Astrocyte (in vitro differentiated cells and primary cell): ENCODE results near the gene KRTAP16-1. TPM values are rescaled to one million over a fixed set of nuclear protein-coding genes. Genes with fewer than 3 reads are reported as not detected.
"Not testable (repeated sequence)": the region's sequence is repeated elsewhere in the genome, so short reads cannot be mapped to it uniquely, and the experiment has no call there.

Experiments used
- DNase-seq: peaks from one replicate; pipeline ENCODE4 v3.0.0-alpha.2; 2010; ENCODE audit warnings: low read depth
- FAIRE-seq: peaks from 2 replicates; lab custom pipeline; 2011; peaks lifted over from hg19 to GRCh38; lab: Jason Lieb, UNC
- H2AFZ ChIP-seq: 2 replicates; pipeline ENCODE4 v1.6.0; 2012; ENCODE audit warnings: low read depth, low read length, inconsistent platforms
- H3K27ac ChIP-seq: 2 replicates; pipeline ENCODE4 v1.5.1; 2011; ENCODE audit warnings: low read depth, low read length, inconsistent platforms
- H3K27me3 ChIP-seq: 2 replicates; pipeline ENCODE4 v1.6.0; 2011; ENCODE audit warnings: low read length, inconsistent platforms; ENCODE audit not compliant: insufficient read depth
- H3K36me3 ChIP-seq: 2 replicates; pipeline ENCODE4 v1.5.1; 2011; ENCODE audit warnings: low read length, inconsistent platforms; ENCODE audit not compliant: insufficient read depth
- H3K4me1 ChIP-seq: 2 replicates; pipeline ENCODE4 v1.5.1; 2011; ENCODE audit warnings: low read length, inconsistent platforms; ENCODE audit not compliant: insufficient read depth
- H3K4me2 ChIP-seq: 2 replicates; pipeline ENCODE4 v1.6.0; 2012; ENCODE audit warnings: low read length, inconsistent platforms
- H3K4me3 ChIP-seq: 2 replicates; pipeline ENCODE4 v1.5.1; 2011; ENCODE audit warnings: low read depth, mild to moderate bottlenecking, low read length, inconsistent platforms; ENCODE audit not compliant: insufficient read depth
- H3K79me2 ChIP-seq: 2 replicates; pipeline ENCODE4 v1.6.0; 2012; ENCODE audit warnings: mild to moderate bottlenecking, low read length, inconsistent platforms; ENCODE audit not compliant: insufficient read depth
- H3K9ac ChIP-seq: 2 replicates; pipeline ENCODE4 v1.6.0; 2012; ENCODE audit warnings: mild to moderate bottlenecking, low read length, inconsistent platforms
- H3K9me3 ChIP-seq: 2 replicates; pipeline ENCODE4 v1.5.1; 2012; ENCODE audit warnings: low read depth, mild to moderate bottlenecking, low read length, inconsistent platforms; ENCODE audit not compliant: insufficient read depth
- H4K20me1 ChIP-seq: 2 replicates; pipeline ENCODE4 v1.6.0; 2012; ENCODE audit warnings: low read length, inconsistent platforms; ENCODE audit not compliant: insufficient read depth
- H3K27ac Mint-ChIP-seq: one replicate; pipeline ENCODE4 v1.8.0; 2021; ENCODE audit warnings: mild to moderate bottlenecking, mixed read lengths; ENCODE audit not compliant: unreplicated experiment
- H3K27me3 Mint-ChIP-seq: one replicate; pipeline ENCODE4 v1.8.0; 2021; ENCODE audit warnings: low read depth, mixed read lengths; ENCODE audit not compliant: unreplicated experiment
- H3K36me3 Mint-ChIP-seq: one replicate; pipeline ENCODE4 v1.8.0; 2021; ENCODE audit warnings: low read depth, mixed read lengths; ENCODE audit not compliant: unreplicated experiment
- H3K4me1 Mint-ChIP-seq: one replicate; pipeline ENCODE4 v1.8.0; 2021; ENCODE audit warnings: low read depth, mixed read lengths; ENCODE audit not compliant: unreplicated experiment
- H3K4me3 Mint-ChIP-seq: one replicate; pipeline ENCODE4 v1.8.0; 2021; ENCODE audit warnings: mild to moderate bottlenecking, moderate library complexity, mixed read lengths; ENCODE audit not compliant: unreplicated experiment
- H3K9me3 Mint-ChIP-seq: one replicate; pipeline ENCODE4 v1.8.0; 2021; ENCODE audit warnings: mild to moderate bottlenecking, mixed read lengths; ENCODE audit not compliant: unreplicated experiment
- EZH2 ChIP-seq: IDR thresholded peaks from 2 replicates; pipeline ENCODE4 v1.6.1; 2012; ENCODE audit warnings: mild to moderate bottlenecking, low read length, inconsistent platforms; ENCODE audit not compliant: insufficient read depth
- total RNA-seq: library from RNA; stranded (reverse); gene quantifications from 2 replicates; pipeline ENCODE4 v1.2.1, GENCODE V29; 2021
- TF ChIP-seq, protein P1 (sequence below): IDR thresholded peaks from 2 replicates; pipeline ENCODE4 v1.5.1; 2011; ENCODE audit warnings: low read depth, mild to moderate bottlenecking, inconsistent platforms, low read length, moderate library complexity; ENCODE audit not compliant: insufficient read depth

KRTAP16-1 gene
- total RNA-seq, 1 donor from 2014 or later = not detected

DNA sequence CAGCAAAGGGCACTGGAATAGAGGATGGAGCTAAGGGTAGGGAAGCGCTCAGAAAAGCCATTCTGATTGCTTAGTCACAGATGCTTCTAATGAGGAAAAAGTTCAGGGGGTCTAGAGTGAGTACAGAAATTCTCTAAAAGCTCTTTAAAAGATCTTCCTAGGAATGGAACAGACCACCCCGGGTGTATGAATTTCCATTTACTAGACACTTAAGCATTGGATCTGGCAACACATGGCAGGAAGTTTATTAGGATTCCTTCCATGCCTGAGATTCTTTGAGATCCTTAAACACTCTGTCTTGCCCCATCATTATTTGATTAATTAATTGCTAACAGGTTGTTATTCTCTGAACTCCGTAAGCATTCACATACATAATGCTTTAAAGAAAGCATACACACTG is 25.1 kb downstream of the KRTAP16-1 start:
- H3K36me3 ChIP-seq = no peaks in the 10 kb centered on the region
- H4K20me1 ChIP-seq = no peaks in the 10 kb centered on the region
- no peaks in the 10 kb centered on the region for H3K4me1 ChIP-seq
- Mint-ChIP-seq H3K4me1 (peaks cover 17% of the 10 kb centered on the region), H3K4me3 (no peak overlapping the region), H3K36me3 (no peaks in the 10 kb centered on the region), H3K27ac (no peak overlapping the region), H3K27me3 (no peaks in the 10 kb centered on the region), H3K9me3 (no peaks in the 10 kb centered on the region)
- H3K9ac ChIP-seq = no peak overlapping the region
- H3K27ac ChIP-seq = no peak overlapping the region
- H3K9me3 ChIP-seq = no peaks in the 10 kb centered on the region
- no peaks in the 10 kb centered on the region for H3K27me3 ChIP-seq
- TF ChIP-seq EZH2 = no peak
- TF ChIP-seq, protein P1, sequence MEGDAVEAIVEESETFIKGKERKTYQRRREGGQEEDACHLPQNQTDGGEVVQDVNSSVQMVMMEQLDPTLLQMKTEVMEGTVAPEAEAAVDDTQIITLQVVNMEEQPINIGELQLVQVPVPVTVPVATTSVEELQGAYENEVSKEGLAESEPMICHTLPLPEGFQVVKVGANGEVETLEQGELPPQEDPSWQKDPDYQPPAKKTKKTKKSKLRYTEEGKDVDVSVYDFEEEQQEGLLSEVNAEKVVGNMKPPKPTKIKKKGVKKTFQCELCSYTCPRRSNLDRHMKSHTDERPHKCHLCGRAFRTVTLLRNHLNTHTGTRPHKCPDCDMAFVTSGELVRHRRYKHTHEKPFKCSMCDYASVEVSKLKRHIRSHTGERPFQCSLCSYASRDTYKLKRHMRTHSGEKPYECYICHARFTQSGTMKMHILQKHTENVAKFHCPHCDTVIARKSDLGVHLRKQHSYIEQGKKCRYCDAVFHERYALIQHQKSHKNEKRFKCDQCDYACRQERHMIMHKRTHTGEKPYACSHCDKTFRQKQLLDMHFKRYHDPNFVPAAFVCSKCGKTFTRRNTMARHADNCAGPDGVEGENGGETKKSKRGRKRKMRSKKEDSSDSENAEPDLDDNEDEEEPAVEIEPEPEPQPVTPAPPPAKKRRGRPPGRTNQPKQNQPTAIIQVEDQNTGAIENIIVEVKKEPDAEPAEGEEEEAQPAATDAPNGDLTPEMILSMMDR = no peak
- H3K79me2 ChIP-seq = no peaks in the 10 kb centered on the region
- DNase-seq (peak; percentile 61), FAIRE-seq (no peak)
- H3K4me2 ChIP-seq = no peak overlapping the region
- no peak overlapping the region for H2AFZ ChIP-seq
- H3K4me3 ChIP-seq = no peak overlapping the region

DNA sequence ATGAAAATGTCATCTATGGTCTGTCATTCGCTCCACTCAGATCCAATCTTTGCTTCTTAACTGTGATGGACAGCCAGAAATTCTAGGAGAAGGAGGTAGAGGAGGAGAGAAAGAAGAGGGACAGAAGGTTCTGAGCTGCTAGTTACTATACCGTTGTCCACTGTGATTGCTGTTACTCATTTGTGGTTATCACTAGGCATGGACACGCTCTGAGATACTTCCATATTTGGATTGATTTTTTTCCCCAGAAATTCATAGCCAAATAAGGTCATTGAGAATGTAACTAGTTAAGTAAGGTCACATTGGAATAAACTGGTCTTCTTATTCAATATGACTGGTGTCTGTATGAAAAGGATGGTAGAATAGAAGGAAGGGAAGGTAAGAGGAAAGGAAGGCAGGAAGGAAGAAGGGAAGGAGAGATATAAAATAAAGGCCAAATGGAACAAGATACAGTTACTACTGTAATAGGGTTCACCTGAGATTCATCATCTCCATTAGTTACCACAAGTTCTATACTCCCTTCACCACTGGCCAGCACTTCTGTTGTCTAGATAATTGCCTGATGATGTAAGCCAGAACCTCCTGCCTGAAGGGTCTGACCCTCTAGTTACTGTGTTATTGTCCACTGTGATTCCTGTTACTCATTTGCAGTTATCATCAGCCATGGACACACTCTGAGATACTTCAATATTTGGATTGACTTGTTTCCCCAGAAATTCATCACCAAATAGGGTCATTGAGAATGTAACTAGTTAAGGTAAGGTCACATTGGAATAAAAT is 30.7 kb downstream of the KRTAP16-1 start:
- H3K4me1 Mint-ChIP-seq = peaks cover 3% of the 10 kb centered on the region
- Histone ChIP-seq H4K20me1 (no peaks in the 10 kb centered on the region), H3K27me3 (no peaks in the 10 kb centered on the region), H3K4me2 (no peak overlapping the region), H2AFZ (no peak overlapping the region), H3K36me3 (no peaks in the 10 kb centered on the region), H3K79me2 (no peaks in the 10 kb centered on the region), H3K4me1 (no peaks in the 10 kb centered on the region), H3K4me3 (no peak overlapping the region), H3K27ac (no peak overlapping the region), H3K9me3 (no peaks in the 10 kb centered on the region), H3K9ac (no peak overlapping the region)
- H3K27me3 Mint-ChIP-seq = peaks cover 7% of the 10 kb centered on the region
- H3K9me3 Mint-ChIP-seq = peaks cover 2% of the 10 kb centered on the region
- no peak for DNase-seq
- no peak overlapping the region for H3K27ac Mint-ChIP-seq
- no peaks in the 10 kb centered on the region for H3K36me3 Mint-ChIP-seq
- no peak for FAIRE-seq
- no peak overlapping the region for H3K4me3 Mint-ChIP-seq
- no peak for TF ChIP-seq EZH2
- TF ChIP-seq, protein P1 = no peak

DNA sequence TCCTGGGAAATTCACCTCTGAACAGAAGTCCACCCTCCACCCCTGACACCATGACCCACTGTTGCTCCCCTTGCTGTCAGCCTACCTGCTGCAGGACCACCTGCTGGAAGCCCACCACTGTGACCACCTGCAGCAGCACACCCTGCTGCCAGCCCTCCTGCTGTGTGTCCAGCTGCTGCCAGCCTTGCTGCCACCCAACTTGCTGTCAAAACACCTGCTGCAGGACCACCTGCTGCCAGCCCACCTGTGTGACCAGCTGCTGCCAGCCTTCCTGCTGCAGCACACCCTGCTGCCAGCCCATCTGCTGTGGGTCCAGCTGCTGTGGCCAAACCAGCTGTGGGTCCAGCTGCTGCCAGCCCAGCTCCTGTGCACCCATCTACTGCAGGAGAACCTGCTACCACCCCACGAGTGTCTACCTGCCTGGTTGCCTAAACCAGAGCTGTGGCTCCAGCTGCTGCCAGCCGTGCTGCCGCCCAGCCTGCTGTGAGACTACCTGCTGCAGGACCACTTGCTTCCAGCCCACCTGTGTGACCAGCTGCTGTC is 33.4 kb downstream of the KRTAP16-1 start, which contains the start of gene KRTAP9-7:
TSS of gene KRTAP9-7 (plus strand) at position 51 of the 543 bp plus-strand sequence. CDS start at position 51, 0 bp downstream.
- DNase-seq, H4K20me1 ChIP-seq, H2AFZ ChIP-seq, H3K4me2 ChIP-seq, H3K36me3 ChIP-seq, H3K79me2 ChIP-seq, H3K4me3 ChIP-seq, H3K9ac ChIP-seq, H3K9me3 ChIP-seq, H3K27me3 ChIP-seq, H3K4me1 Mint-ChIP-seq, H3K27me3 Mint-ChIP-seq, H3K36me3 Mint-ChIP-seq, H3K27ac Mint-ChIP-seq, H3K4me1 ChIP-seq, H3K4me3 Mint-ChIP-seq, H3K27ac ChIP-seq, H3K9me3 Mint-ChIP-seq, FAIRE-seq: not testable (repeated sequence)
